NK-92 treated with Interleukin-12 subunit alpha and Interleukin-12 subunit beta, amount 100 ng/mL, for 24 hours (cell line): Measurements from ENCODE around the gene CERS5.
A peak's percentile ranks its signal among the peaks of the same experiment; 100 is the strongest.

Source experiments
- DNase-seq: peaks from one replicate; lab custom pipeline; 2025; lab: John Stamatoyannopoulos, UW

Gene CERS5

DNA sequence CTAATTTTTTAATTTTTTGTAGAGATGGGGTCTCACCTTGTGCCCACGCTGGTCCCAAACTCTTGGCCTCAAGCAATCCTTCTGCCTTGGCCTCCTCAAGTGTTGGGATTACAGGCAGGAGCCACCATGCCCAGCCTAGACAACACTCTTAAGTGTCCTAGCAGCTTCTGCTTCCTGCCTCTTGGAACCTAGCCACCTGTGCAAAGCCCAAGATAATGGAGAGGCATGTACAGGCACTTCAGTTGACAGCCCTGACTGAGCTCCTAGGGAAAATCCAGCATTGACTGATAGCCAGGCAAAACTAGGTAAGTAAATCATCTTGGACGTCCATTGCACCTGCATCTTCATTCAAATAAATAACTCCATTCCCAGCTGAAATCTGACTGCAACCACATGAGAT is 39.6 kb downstream of the CERS5 start:
- no peak for DNase-seq

DNA sequence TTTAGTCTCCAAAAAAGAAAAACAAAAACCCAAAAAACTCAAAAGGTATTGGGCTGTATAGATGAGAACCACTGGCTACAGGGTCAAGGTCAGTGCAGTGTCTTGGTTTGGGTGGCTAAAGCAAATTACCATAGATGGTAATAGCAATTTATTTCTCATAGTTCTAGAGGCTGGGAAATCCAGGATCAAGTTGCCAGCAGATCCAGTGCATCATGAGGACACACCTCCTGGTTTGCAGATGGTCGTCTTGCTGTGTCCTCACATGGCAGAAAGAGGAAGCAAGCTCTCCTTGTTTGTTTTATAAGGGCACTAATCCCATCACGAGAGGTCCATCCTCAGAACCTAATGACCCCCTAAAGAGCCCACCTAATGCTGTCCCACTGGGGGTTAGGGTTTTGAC is 44.0 kb downstream of the CERS5 start:
- no peak for DNase-seq

DNA sequence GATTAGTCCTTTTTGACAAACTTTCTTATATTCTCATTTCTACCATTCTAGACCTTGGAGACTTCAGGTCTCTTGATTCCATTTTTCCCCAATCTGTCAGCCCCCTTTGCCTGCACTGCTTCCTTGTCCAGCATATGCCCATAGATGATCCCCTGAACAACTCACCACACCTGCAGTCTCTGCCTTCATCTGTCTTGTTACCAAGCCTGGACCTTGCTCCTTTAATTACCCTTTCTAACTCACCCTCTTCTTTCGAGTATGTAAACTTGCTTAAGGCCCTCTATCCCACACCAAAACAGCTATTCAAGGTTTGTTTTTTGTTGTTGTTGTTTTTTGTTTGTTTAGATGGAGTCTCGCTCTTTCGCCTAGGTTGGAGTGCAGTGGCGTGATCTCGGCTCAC is 45.5 kb downstream of the CERS5 start:
- no peak for DNase-seq

DNA sequence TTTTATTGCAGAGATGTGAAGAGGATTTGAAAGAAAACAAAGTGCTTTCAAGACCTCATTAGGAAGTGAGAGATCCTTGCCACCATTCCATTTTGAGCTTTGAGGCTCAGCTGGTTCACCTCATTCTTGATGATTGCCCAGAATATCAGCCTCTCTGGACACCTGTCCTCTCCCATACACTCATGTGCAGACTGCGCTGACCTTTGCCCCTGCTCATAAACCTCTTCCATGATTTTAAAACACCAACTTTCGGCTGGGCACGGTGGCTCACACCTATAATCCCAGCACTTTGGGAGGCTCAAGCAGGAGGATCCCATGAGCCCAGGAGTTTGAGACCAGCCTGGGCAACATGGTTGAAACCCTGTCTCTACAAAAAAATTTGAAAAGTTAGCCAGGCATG is 46.2 kb downstream of the CERS5 start:
- no peak for DNase-seq

DNA sequence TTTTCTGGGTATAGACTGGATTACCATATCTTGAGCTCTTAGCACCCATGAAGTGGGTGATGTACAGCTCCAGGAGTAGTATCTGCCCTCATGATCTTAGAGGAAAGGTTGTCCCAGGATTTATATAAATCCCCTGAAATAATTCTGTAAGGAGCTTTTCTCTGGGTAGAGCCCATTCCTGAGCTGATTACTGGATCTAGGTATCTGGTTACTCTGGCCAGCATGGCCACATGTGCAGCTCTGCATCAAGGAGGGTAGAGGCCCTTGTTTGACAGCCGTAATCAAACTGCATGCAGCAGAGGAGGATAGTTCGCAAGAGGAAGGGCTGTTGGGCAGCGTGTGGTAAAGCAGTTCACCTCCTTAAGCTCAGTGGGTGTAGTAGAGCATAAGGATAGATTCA is 46.6 kb downstream of the CERS5 start:
- DNase-seq: no peak

DNA sequence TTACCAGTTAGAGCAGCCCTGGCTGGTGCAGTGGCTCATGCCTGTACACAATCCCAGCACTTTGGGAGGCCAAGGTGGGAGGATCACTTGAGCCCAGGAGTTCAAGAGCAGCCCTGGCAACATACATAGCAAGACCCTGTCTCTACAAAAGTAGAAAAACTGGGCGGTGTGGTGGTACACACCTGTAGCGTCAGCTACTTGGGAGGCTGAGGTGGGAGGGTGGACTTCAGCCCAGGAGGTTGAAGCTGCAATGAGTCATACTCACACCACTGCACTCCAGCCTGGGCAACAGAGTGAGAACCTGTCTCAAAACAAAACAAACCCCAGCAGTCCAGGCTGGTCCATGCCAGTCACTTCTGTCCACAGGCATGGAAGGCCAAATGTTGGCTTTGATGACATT is 47.8 kb downstream of the CERS5 start:
- no peak for DNase-seq

DNA sequence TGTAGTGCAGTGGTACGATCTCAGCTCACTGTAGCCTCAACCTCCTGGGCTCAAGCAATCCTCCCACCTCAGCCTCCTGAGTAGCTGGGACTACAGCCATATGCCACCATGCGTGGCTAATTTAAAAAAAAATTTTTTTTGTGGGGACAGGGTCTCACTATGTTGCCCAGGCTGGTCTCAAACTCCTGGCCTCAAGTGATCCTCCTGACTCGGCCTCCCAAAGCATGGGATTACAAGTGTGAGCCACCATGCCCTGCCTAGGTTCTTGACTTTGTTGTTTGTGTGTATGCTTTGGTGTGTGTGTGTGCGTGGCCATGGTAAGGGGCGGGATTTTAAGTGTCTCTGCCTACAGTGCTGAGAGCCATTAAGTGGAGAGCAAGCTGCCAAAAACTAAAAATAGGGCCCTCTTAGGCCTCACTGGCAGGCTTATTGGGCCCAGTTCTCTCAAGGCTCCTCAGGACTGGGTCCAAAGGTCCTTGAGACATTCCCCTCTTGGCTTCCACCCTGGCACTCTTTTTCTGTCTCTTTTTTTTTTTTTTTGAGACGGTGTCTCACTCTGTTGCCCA is 50.0 kb downstream of the CERS5 start:
- no peak for DNase-seq

DNA sequence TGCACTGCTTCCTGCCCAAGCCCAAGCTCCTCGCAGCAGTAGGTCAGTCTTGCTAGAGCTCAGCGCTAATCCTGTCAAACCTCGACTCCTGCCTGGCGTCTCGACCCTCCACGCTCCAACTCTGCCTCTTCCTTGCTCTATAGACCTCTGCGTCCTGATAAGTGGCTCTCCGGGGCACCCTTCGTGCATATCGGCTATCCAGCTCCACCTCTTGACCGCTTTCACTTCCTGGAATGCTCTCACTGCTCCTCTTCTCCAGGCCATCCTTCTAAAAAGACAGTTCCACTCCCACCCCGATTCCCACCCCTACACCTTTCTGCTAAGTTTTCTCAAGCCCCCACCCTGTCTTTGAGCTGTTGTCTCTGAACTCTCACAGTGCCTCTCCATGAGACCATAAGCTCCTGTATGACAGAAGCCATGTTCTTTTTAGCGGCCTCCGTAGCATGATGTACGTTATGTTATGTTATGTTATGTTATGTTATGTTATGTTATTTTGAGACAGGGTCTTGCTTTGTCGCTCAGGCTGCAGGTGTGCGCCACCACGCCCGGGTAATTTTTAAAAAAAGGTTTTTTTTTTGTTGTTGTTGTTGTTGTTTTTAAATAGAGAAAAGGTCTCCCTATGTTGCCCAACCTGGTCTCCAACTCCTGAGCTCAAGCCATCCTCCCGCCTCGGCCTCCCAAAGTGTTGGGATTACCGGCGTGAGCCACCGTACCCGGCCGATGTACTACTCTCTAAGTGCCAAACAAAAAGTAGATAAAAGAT is 54.5 kb downstream of the CERS5 start:
- no peak for DNase-seq

DNA sequence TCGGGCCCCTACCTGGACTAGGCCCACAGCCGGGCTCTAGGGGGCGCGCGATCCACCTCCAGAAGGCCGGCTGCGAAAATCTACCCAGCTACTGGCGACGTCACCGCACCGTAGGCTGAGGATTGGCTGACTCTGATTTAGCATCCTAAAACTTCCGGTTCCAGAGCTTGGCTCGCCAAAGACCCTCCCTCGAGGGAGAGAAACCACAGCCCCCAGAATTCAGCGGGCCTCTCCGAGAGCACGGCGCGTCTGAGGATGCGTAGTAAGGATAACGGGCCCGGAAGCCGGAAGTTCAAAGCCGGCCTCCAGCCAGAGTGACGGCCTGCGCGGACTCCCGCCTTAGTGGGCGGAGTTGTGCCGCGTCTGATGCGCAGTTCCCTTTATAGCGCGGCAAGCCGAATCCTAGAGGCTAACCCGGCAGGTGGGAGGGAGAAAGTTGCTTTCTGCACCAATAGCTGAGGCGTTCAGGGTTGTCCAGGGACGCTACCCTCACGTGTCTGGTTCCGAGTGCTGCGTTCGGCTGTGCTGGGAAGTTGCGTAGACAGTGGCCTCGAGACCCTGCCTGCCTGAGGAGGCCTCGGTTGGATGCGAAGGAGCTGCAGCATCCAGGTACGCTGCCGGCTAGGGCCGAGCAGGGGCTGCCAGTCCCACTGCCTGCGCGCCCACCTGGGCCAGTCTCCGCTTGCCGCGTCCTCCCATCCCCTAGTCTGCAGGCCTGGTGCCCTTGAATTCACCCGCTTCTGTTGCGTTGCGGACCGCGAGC is 55.3 kb downstream of the CERS5 start, which contains the start of gene COX14:
COX14 (plus strand) TSS at position 544 of the 763 bp plus-strand sequence. CDS start 7,808 bp downstream, outside the sequence.
- peak; percentile 95 for DNase-seq

DNA sequence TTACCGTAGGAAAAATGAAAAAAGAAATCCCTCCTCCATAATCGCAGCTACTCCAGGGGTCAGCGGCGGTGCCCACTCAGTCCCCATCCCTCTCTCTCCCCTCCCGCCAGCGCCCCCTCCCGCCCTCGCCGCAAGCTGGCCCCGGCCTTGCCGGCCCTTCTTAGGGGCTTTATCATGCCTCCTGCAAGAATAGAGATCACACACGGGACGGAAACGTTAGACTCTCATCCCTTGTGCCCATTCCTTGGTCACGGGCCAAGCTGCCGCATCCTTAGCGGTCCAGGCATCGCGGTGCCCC is 55.8 kb downstream of the CERS5 start:
- no peak for DNase-seq

DNA sequence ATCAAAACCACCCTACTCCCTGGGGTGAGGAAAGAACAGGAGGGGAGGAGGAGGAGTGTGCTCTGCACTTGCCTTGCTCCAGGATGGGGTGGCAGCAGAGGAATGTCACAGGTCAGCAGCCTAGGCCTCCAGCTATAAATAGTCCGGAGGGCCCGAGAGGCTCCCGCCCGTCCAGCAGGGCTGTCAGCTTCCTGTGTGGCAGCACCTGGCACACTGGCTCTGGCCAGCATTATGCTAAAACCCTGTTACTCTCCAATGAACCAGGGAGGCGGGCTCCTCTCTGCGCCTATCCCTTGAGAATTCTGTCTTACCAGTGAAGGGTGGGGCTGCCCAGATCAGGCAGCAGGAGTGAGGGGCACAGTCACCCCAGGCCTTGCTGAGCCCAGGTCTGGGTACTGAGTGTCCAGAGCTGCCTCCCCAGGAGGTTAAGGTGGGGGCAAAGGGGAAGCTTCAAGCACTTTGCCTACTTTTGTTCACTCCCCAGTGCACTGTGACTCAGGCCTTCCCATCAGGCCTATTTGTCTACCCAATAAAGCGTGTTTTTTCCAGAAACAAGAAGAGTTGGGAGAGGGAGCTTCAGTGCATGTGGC is 56.3 kb downstream of the CERS5 start:
- DNase-seq: no peak

DNA sequence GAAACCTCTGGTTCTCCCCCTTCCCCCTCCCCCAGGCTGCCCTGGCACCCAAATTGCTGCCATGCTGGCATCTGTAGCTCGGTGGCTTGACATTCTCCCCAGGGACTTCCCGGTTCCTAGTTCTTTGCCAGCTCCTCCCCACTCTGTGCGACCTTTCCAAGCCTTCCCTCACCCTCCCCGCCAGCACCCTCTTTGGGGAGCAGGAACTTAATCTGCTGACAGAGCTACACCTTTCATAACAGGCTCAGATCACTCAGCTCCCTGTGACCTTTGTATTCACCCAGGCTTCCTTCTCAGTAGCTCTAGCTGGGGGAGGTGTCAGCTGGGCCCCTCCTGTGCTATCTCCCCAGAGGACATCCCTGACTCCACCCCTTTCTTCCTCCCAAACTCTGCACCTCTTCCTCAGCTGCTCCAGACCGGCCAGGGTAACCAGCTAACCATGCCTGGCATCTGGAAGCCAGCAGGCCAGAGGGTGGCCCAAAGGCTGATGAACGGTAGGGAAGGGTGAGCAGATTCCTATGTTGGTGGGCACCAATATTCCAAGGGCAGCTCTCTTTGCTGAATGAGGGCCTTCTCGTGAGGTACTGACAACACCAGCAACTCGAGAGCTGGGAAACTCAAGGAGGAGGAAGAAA is 56.9 kb downstream of the CERS5 start:
- no peak for DNase-seq

DNA sequence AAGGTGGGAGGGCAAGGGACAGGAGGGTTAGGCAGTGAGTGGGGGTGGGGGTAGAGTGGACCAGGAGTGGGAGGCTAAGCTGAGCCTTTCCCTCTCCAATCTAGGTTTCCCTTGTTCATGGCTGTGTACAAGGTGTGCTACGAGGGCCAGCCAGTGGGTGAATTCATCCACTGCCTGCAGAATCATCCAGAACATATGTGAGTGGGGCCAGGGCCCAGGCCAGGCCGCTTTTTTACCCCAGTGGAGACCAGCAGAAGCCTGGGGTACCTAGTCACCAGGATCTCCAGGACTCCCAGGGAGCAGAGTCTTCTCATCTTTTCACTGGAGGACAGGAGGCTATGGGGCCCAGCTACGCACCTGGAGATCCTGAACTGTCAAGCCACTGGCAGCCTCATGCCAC is 57.9 kb downstream of the CERS5 start:
- no peak for DNase-seq

DNA sequence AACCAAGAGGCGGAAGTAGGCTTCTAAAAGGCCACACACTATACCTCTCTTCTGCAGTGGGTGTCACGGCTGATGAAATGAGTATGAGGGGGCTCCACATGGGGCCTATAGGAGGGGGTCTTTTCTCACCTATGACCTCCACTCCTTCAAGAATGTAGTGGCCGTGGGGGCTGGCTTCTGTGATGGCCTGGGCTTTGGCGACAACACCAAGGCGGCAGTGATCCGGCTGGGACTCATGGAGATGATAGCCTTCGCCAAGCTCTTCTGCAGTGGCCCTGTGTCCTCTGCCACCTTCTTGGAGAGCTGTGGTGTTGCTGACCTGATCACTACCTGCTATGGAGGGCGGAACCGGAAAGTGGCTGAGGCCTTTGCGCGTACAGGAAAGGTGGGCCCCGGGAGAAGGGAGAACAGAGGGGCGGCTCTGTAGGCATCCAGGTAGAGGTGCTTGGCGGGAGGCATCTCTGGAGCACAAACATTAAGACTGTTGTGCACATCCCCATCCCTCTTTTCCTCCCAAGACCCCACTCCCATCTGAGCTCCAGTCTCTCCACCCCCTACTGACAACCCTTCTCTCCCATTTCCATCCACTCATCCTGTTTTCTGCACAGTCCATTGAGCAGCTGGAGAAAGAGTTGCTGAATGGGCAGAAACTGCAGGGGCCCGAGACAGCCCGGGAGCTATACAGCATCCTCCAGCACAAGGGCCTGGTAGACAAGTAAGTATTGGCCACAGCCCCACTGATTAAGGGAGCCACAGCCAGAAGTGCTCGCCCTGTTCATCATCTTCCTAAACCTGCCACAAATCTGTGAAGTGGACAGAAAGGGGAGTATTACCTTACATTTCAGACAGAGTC is 59.5 kb downstream of the CERS5 start:
- no peak for DNase-seq

DNA sequence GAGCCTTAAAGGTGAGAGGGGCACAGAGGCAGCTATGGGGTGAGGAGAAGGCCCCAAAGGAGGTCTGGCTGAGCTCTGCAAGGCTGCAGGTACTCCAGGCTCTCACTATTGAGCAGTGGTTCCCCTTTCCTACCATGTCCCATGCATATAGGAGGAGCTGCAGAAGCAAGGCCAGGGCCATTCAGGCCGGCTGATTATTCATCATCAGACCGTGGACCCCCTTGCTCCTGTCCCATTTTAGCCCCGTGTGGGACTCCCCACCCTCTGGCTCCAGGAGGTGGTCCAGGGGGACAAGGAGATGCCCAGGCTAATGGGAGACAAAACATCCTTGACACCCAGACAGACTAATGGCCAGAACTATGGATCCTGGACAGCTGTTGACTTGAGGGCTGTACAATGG is 60.3 kb downstream of the CERS5 start:
- DNase-seq: no peak

DNA sequence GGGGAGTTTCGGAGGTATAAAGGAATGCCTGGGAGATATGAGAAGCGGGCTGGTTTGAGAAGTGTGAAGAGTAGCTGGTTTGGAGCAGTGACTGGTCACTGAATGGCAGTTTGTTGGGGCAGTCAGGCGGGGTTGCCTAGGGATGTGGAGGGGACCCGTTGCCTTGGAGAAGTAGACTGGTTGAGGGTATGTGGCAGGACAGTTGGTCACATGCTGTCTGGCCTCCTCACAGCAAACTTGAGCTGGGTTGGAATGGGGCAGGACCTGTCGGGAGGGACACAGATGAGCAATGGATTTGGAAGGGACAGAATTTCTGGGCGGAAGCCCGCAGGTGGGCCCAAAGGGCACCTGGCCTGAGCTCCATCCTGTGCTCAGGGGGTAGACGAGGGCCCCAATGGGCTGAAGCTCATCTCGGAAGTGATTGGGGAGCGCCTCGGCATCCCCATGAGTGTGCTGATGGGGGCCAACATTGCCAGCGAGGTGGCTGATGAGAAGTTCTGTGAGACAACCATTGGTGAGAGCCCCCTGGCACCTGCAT is 61.2 kb downstream of the CERS5 start:
- no peak for DNase-seq

DNA sequence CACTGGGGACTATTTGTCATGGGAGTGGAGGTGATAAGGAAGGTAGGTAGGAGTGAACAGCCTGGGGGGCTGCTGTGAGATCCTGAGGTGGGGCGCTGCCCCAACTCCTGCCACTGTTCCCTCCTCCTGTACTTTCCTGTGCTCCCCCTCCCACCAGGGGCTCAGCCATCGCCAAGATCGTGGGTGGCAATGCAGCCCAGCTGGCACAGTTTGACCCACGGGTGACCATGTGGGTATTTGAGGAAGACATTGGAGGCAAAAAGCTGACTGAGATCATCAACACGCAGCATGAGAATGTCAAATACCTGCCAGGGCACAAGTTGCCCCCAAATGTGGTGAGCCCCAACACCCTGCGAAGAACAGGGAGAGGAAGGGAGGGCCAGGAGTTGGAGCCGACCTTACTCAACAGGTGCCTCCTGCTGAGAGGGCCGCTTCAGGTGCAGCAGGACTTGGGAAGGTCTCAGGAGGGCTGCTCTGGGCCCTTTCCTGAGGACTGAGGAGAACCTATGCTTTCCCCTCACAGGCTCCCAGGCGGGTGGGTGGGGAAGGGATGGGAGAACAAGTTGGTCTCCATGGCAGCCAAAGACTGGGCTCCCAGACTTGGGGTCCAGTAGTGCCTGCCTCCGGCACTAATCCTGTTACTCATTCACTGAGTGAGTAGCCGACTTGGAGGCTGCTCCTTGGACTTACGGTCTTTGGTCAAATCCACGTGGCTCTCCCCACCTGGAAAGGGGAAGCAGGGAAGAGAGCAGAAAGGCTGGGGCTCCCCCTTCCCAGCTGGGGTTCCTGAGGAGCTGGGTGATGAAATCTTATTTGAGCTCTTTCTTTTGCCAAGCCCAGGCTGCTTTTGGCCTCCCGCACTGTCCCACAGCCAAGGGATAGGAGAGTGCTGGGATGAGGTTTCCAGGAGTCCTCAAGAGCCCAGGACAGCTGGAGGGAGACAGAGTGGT is 62.5 kb downstream of the CERS5 start:
- no peak for DNase-seq

DNA sequence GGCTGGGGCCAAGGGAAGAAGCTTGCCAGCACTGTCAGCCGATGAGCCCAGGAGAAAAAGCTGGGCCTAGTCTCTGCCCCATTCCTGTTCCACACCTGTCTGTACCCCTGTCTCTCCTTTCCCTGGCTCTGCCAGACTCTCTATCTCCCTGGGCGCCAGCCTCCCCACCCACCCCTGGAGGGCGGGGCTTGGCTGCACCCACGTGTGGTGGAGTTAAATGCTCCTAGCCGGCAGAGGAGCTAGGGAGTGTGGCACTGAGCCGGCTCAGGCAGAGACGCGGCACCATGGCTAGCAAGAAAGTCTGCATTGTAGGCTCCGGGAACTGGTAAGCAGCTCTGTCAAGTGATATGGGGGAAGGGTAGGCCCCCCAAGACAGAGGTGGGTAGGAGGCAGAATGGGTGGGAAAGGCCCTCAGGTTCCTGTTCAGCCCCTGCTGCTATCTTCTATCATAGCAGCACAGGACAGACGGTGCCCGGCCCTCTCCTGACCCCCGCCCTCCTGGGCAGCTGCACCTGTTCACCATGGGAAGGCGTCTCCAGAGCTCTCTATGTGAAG is 63.3 kb downstream of the CERS5 start, which contains the start of gene GPD1:
GPD1 (plus strand) TSS at position 242 of the 555 bp plus-strand sequence; CDS start at position 285, 43 bp downstream.
- no peak for DNase-seq

DNA sequence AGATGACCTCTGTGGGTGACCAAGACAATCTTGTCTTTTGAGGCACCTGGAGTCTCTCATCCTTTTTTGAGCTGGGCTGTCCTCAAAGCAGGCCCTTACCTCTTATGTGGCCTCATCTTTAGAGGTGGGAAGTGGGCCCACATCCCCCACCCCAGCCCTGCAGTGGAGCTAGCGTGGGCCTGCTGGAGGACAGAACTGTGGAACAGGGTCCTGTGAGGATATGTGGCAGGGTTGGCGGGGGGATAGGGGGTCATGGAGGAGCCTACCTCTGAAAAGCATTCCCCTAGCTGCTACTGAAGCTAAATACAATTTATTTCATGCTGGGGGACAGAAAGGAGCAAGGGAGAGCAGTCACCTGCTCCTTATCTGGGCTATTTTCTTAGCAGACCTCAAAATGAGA is 63.8 kb downstream of the CERS5 start:
- DNase-seq: no peak
